H9 (cell line): ENCODE data around the gene SPATA25. TPM values are rescaled to one million over a fixed set of nuclear protein-coding genes. Genes with fewer than 3 reads are reported as not detected.
A peak's percentile ranks its signal among the peaks of the same experiment; 100 is the strongest.

Experiments
- DNase-seq: peaks from one replicate; pipeline ENCODE4 v3.0.0-alpha.2; 2017
- H2AFZ ChIP-seq: one replicate; pipeline ENCODE4 v1.6.1; 2013; ENCODE audit warnings: mild to moderate bottlenecking, low read length, control low read depth, moderate library complexity
- H2AK5ac ChIP-seq: 2 replicates; pipeline ENCODE4 v1.6.1; 2013; ENCODE audit warnings: low read length, control low read depth, mixed read lengths; ENCODE audit not compliant: insufficient read length
- H2BK120ac ChIP-seq: one replicate; pipeline ENCODE4 v1.6.1; 2013; ENCODE audit warnings: low read depth, mild to moderate bottlenecking, low read length, control low read depth, inconsistent platforms; ENCODE audit not compliant: poor library complexity, severe bottlenecking
- H2BK12ac ChIP-seq: 2 replicates; pipeline ENCODE4 v1.6.1; 2013; ENCODE audit warnings: low read length, control low read depth, mixed read lengths, low read depth; ENCODE audit not compliant: insufficient read length
- H2BK15ac ChIP-seq: 2 replicates; pipeline ENCODE4 v1.6.1; 2013; ENCODE audit warnings: low read depth, low read length, control low read depth
- H2BK20ac ChIP-seq: one replicate; pipeline ENCODE4 v1.6.1; 2013; ENCODE audit warnings: low read depth, mild to moderate bottlenecking, low read length, control low read depth, inconsistent platforms; ENCODE audit not compliant: poor library complexity, severe bottlenecking
- H2BK5ac ChIP-seq: 2 replicates; pipeline ENCODE4 v1.6.1; 2013; ENCODE audit warnings: low read length, control low read depth, mixed read lengths; ENCODE audit not compliant: insufficient read length
- H3K14ac ChIP-seq: 2 replicates; pipeline ENCODE4 v1.6.1; 2013; ENCODE audit warnings: low read length, control low read depth; ENCODE audit not compliant: insufficient read depth
- H3K18ac ChIP-seq: 2 replicates; pipeline ENCODE4 v1.6.1; 2013; ENCODE audit warnings: low read depth, mild to moderate bottlenecking, mixed read lengths, low read length, control low read depth; ENCODE audit not compliant: insufficient read length
- H3K23ac ChIP-seq: 2 replicates; pipeline ENCODE4 v1.6.1; 2013; ENCODE audit warnings: low read length, control low read depth, mixed read lengths, low read depth; ENCODE audit not compliant: insufficient read length
- H3K23me2 ChIP-seq: 2 replicates; pipeline ENCODE4 v1.6.1; 2013; ENCODE audit warnings: low read depth, mild to moderate bottlenecking, mixed read lengths, low read length, control low read depth; ENCODE audit not compliant: insufficient read length, poor library complexity, severe bottlenecking
- H3K27ac ChIP-seq: 2 replicates; pipeline ENCODE4 v1.5.1; 2013; ENCODE audit warnings: low read length, control low read depth, mixed read lengths, low read depth; ENCODE audit not compliant: insufficient read length
- H3K27me3 ChIP-seq: 2 replicates; pipeline ENCODE4 v1.6.1; 2013; ENCODE audit warnings: low read length, control low read depth, inconsistent platforms; ENCODE audit not compliant: insufficient read depth
- H3K4ac ChIP-seq: 2 replicates; pipeline ENCODE4 v1.6.1; 2013; ENCODE audit warnings: low read depth, mild to moderate bottlenecking, control low read depth, inconsistent platforms, low read length, moderate library complexity
- H3K4me1 ChIP-seq: 2 replicates; pipeline ENCODE4 v1.6.1; 2013; ENCODE audit warnings: low read length, control low read depth, inconsistent platforms; ENCODE audit not compliant: insufficient read depth
- H3K4me2 ChIP-seq: 2 replicates; pipeline ENCODE4 v1.6.1; 2013; ENCODE audit warnings: low read length, control low read depth, mixed read lengths; ENCODE audit not compliant: insufficient read length, insufficient read depth
- H3K56ac ChIP-seq: 2 replicates; pipeline ENCODE4 v1.6.1; 2013; ENCODE audit warnings: low read depth, mild to moderate bottlenecking, mixed read lengths, low read length, control low read depth; ENCODE audit not compliant: insufficient read length
- H3K79me1 ChIP-seq: 2 replicates; pipeline ENCODE4 v1.6.1; 2013; ENCODE audit warnings: low read depth, mild to moderate bottlenecking, moderate library complexity, low read length, control low read depth, inconsistent platforms; ENCODE audit not compliant: insufficient read depth, poor library complexity, severe bottlenecking
- H3K79me2 ChIP-seq: 2 replicates; pipeline ENCODE4 v1.6.1; 2013; ENCODE audit warnings: low read length, control low read depth, inconsistent platforms; ENCODE audit not compliant: insufficient read depth
- H3K9ac ChIP-seq: 2 replicates; pipeline ENCODE4 v1.6.1; 2013; ENCODE audit warnings: low read length, control low read depth, mixed read lengths; ENCODE audit not compliant: insufficient read length; ENCODE audit errors: extremely low read depth
- H3K9me3 ChIP-seq: one replicate; pipeline ENCODE4 v1.6.1; 2013; ENCODE audit warnings: low read depth, low read length, inconsistent platforms; ENCODE audit not compliant: control insufficient read depth
- H3T11ph ChIP-seq: one replicate; pipeline ENCODE4 v1.6.1; 2013; ENCODE audit warnings: mild to moderate bottlenecking, low read length, control low read depth, inconsistent platforms
- H4K20me1 ChIP-seq: one replicate; pipeline ENCODE4 v1.6.1; 2013; ENCODE audit not compliant: control insufficient read depth, insufficient read length, insufficient read depth
- H4K5ac ChIP-seq: 2 replicates; pipeline ENCODE4 v1.6.1; 2013; ENCODE audit warnings: low read depth, mild to moderate bottlenecking, mixed read lengths, low read length, control low read depth; ENCODE audit not compliant: insufficient read length
- H4K8ac ChIP-seq: replicated peaks from 2 replicates; pipeline ENCODE4 v1.6.1; 2013; ENCODE audit warnings: low read length, control low read depth, mixed read lengths, low read depth; ENCODE audit not compliant: insufficient read length
- H4K91ac ChIP-seq: 2 replicates; pipeline ENCODE4 v1.6.1; 2013; ENCODE audit warnings: low read depth, mild to moderate bottlenecking, moderate library complexity, mixed read lengths, low read length, control low read depth; ENCODE audit not compliant: insufficient read length
- H3K27ac Mint-ChIP-seq, 3 experiments: 2 replicates in 2 of 3; 3 replicates in 1 of 3; pipeline ENCODE4 v1.8.0; 2020 to 2021; ENCODE audit warnings: mixed read lengths in 3 of 3, mild to moderate bottlenecking in 1 of 3, moderate library complexity in 1 of 3
- H3K27me3 Mint-ChIP-seq: 2 replicates; pipeline ENCODE4 v1.8.0; 2021; ENCODE audit warnings: low read depth, mild to moderate bottlenecking, moderate library complexity, mixed read lengths
- H3K36me3 Mint-ChIP-seq, 3 experiments: 2 replicates in 2 of 3; 3 replicates in 1 of 3; pipeline ENCODE4 v1.8.0; 2020 to 2021; ENCODE audit warnings: low read depth in 3 of 3, mixed read lengths in 3 of 3; ENCODE audit not compliant: insufficient read depth in 1 of 3
- H3K4me1 Mint-ChIP-seq, 2 experiments: 2 replicates each; pipeline ENCODE4 v1.8.0; 2020; ENCODE audit warnings: mixed read lengths in 2 of 2
- H3K4me3 Mint-ChIP-seq, 2 experiments: 2 replicates in 1 of 2; 3 replicates in 1 of 2; pipeline ENCODE4 v1.8.0; 2020 to 2021; ENCODE audit warnings: mild to moderate bottlenecking in 2 of 2, mixed read lengths in 2 of 2, moderate library complexity in 1 of 2
- H3K9me3 Mint-ChIP-seq, 2 experiments: 2 replicates in 1 of 2; 3 replicates in 1 of 2; pipeline ENCODE4 v1.8.0; 2020; ENCODE audit warnings: mild to moderate bottlenecking in 2 of 2, mixed read lengths in 2 of 2, moderate library complexity in 1 of 2
- WGBS: extraction: QIAGEN DNeasy Blood & Tissue Kit; methylation state at CpG from one replicate; pipeline ENCODE4 v1.1.7; 2013; ENCODE audit warnings: missing lambda C conversion rate, low lambda C conversion rate, mixed read lengths; ENCODE audit not compliant: insufficient read length; ENCODE audit errors: extremely low coverage; 5-methylcytosine and 5-hydroxymethylcytosine counted together
- total RNA-seq: library from RNA; stranded (reverse); gene quantifications from 2 replicates; pipeline ENCODE4 v1.2.1, GENCODE V29; 2021
- TF ChIP-seq, protein P1 (sequence below): fragments of 200-600 bp; sonication (generic); conservative IDR thresholded peaks from 3 replicates; pipeline ENCODE4 v1.8.0; 2021; ENCODE audit warnings: antibody characterized with exemption, mild to moderate bottlenecking

The SPATA25 gene
- total RNA-seq, 1 experiment from 2014 or later = 2.4 TPM

DNA sequence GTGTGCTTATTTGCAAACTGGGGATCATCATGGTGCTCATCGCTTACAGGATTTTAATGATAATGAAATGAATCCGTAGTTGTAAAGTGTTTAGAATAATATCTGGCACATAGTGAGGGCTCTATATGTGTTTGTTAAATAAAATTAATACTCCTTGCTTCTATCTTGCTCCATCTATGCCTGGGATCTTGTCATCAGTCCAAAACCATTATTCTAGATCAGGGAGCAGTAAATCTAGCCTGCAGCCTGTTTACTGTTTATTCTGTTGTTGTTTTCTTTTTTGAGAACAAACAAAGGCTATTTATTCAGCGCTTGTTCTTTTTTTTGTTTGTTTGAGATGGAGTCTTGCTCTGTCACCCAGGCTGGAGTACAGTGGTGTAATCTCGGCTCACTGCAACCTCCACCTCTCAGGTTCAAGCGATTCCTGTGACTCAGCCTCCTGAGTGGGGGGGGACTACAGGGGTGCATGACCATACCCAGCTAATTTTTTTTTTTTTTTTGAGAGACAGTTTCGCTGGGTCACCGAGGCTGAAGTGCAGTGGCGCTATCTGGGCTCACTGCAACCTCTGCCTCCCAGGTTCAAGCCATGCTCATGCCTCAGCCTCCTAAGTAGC is 38.3 kb downstream of the SPATA25 start:
- no peaks in the 10 kb centered on the region for H3K79me1 ChIP-seq
- H3T11ph ChIP-seq = no peak overlapping the region
- H3K36me3 Mint-ChIP-seq = peaks cover 8 to 43% (median 39%) of the 10 kb centered on the region in 3 experiments
- no peak overlapping the region for H2AFZ ChIP-seq
- H3K27me3 Mint-ChIP-seq = no peaks in the 10 kb centered on the region
- H2BK15ac ChIP-seq = no peak overlapping the region
- H3K18ac ChIP-seq = no peak overlapping the region
- H3K27ac Mint-ChIP-seq = peak overlapping the region in 2 of 3 experiments; percentile 75 to 77; a peak in 2 of 7 replicates
- 0 out of 2 replicates have a peak, but pooled peaks cover 3% of the 10 kb centered on the region for H3K4me1 ChIP-seq
- no peak overlapping the region for H4K8ac ChIP-seq
- no peak overlapping the region for H4K5ac ChIP-seq
- no peak overlapping the region for H3K56ac ChIP-seq
- TF ChIP-seq, protein P1, sequence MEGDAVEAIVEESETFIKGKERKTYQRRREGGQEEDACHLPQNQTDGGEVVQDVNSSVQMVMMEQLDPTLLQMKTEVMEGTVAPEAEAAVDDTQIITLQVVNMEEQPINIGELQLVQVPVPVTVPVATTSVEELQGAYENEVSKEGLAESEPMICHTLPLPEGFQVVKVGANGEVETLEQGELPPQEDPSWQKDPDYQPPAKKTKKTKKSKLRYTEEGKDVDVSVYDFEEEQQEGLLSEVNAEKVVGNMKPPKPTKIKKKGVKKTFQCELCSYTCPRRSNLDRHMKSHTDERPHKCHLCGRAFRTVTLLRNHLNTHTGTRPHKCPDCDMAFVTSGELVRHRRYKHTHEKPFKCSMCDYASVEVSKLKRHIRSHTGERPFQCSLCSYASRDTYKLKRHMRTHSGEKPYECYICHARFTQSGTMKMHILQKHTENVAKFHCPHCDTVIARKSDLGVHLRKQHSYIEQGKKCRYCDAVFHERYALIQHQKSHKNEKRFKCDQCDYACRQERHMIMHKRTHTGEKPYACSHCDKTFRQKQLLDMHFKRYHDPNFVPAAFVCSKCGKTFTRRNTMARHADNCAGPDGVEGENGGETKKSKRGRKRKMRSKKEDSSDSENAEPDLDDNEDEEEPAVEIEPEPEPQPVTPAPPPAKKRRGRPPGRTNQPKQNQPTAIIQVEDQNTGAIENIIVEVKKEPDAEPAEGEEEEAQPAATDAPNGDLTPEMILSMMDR = no peak
- H3K14ac ChIP-seq = no peak overlapping the region
- H4K91ac ChIP-seq = no peak overlapping the region
- H3K4me3 Mint-ChIP-seq = no peak overlapping the region
- no peaks in the 10 kb centered on the region for H4K20me1 ChIP-seq
- no peak overlapping the region for H3K4me2 ChIP-seq
- no peaks in the 10 kb centered on the region for H3K79me2 ChIP-seq
- no CpG with 5 or more reads among the region's 8 CpGs for WGBS
- no peak overlapping the region for H3K23ac ChIP-seq
- no peaks in the 10 kb centered on the region for H3K23me2 ChIP-seq
- no peak overlapping the region for H2BK12ac ChIP-seq
- H2BK20ac ChIP-seq = no peak overlapping the region
- H3K27ac ChIP-seq = no peak overlapping the region
- H2AK5ac ChIP-seq = no peak overlapping the region
- H3K4me1 Mint-ChIP-seq = peaks cover 21 to 22% of the 10 kb centered on the region in 2 experiments
- H3K9ac ChIP-seq = no peak overlapping the region
- no peak overlapping the region for H2BK120ac ChIP-seq
- H3K9me3 Mint-ChIP-seq = no peaks in the 10 kb centered on the region
- no peaks in the 10 kb centered on the region for H3K9me3 ChIP-seq
- no peak overlapping the region for H2BK5ac ChIP-seq
- H3K4ac ChIP-seq = no peak overlapping the region
- no peaks in the 10 kb centered on the region for H3K27me3 ChIP-seq
- DNase-seq = no peak
